A549 (cell line): ENCODE measurements around the gene JMJD4. TPM values are rescaled to one million over a fixed set of nuclear protein-coding genes. Genes with fewer than 3 reads are reported as not detected.
A peak's percentile ranks its signal among the peaks of the same experiment; 100 is the strongest.

Experiments
- ATAC-seq, 2 experiments: fragments of 200-7000 bp in 1 of 2; fragments of >200 bp in 1 of 2; cut with Nextera tagmentation in 1 of 2; cut with Tn5 transposase in 1 of 2; 3 replicates each; pipeline versions ENCODE4 v1.8.0 to v1.9.1; 2018 to 2020; ENCODE audit warnings: mild to moderate bottlenecking in 1 of 2, moderate library complexity in 1 of 2
- CTCF ChIA-PET: fragments of 300-600 bp; sonication (Branson Sonifier 250); formaldehyde crosslinking; extraction: SDS; loops from one replicate; lab custom pipeline; 2021; ENCODE audit warnings: antibody characterized with exemption, inconsistent platforms; lab: Yijun Ruan, JAX
- POLR2A ChIA-PET: fragments of 350-600 bp; formaldehyde crosslinking; extraction: SDS; loops from one replicate; lab custom pipeline; 2021; ENCODE audit warnings: antibody characterized with exemption, inconsistent platforms; lab: Yijun Ruan, JAX
- DNase-seq, 2 experiments: peaks; one replicate each; pipeline versions ENCODE4 v3.0.0 to v3.0.0-alpha.2; 2011 to 2016; ENCODE audit warnings: low read depth in 1 of 2, low spot score in 1 of 2
- FAIRE-seq: peaks from 2 replicates; lab custom pipeline; 2011; peaks lifted over from hg19 to GRCh38; lab: Jason Lieb, UNC
- H3K27ac ChIP-seq, 2 experiments: fragments of >200 bp; sonication (Bioruptor Twin); formaldehyde crosslinking; 3 replicates each; pipeline ENCODE4 v1.5.1; 2016 to 2017
- H3K4me1 ChIP-seq: fragments of >200 bp; sonication (Bioruptor Twin); formaldehyde crosslinking; 3 replicates; pipeline ENCODE4 v1.6.1; 2016
- H3K4me2 ChIP-seq: fragments of >200 bp; sonication (Bioruptor Twin); formaldehyde crosslinking; 3 replicates; pipeline ENCODE4 v1.6.1; 2016
- H3K4me3 ChIP-seq: fragments of >200 bp; sonication (Bioruptor Twin); formaldehyde crosslinking; 3 replicates; pipeline ENCODE4 v1.5.1; 2016
- H3K9me3 ChIP-seq: fragments of >200 bp; sonication (Bioruptor Twin); formaldehyde crosslinking; 3 replicates; pipeline ENCODE4 v1.6.1; 2016
- CHD2 ChIP-seq: fragments of 150-350 bp; IDR thresholded peaks from 2 replicates; pipeline ENCODE4 v1.6.1; 2014; ENCODE audit warnings: low read length; ENCODE audit not compliant: partially characterized antibody
- EP300 ChIP-seq, 2 experiments: fragments of >200 bp; sonication (Bioruptor Twin); formaldehyde crosslinking; IDR thresholded peaks; 2 replicates in 1 of 2; 3 replicates in 1 of 2; pipeline ENCODE4 v1.6.1; 2016 to 2017
- FOSB ChIP-seq: fragments of 250-450 bp; sonication (Bioruptor Pico); IDR thresholded peaks from 2 replicates; pipeline ENCODE4 v1.5.0; 2020; ENCODE audit warnings: mild to moderate bottlenecking, moderate library complexity
- FOSL2 ChIP-seq, 2 experiments: fragments of 450-650 bp in 1 of 2; fragments of >200 bp in 1 of 2; sonication (Bioruptor Twin) in 1 of 2; formaldehyde crosslinking; IDR thresholded peaks; 2 replicates each; pipeline versions ENCODE4 v1.5.0 to v1.6.1; 2016 to 2020; ENCODE audit warnings: mild to moderate bottlenecking in 1 of 2, moderate library complexity in 1 of 2
- FOXS1 ChIP-seq: fragments of 250-450 bp; sonication (Bioruptor Pico); IDR thresholded peaks from 2 replicates; pipeline ENCODE4 v1.5.0; 2020; ENCODE audit warnings: mild to moderate bottlenecking, moderate library complexity
- GATA3 ChIP-seq: IDR thresholded peaks from 2 replicates; pipeline ENCODE4 v1.6.1; 2012; ENCODE audit warnings: borderline replicate concordance
- HMGXB4 ChIP-seq: fragments of 250-450 bp; sonication (Bioruptor Pico); IDR thresholded peaks from 2 replicates; pipeline ENCODE4 v1.5.0; 2021; ENCODE audit warnings: mild to moderate bottlenecking, moderate library complexity, borderline replicate concordance
- KDM5A ChIP-seq: fragments of 200-600 bp; sonication (generic); IDR thresholded peaks from 2 replicates; pipeline ENCODE4 v1.6.1; 2016; ENCODE audit warnings: antibody characterized with exemption, mild to moderate bottlenecking
- MAFK ChIP-seq: fragments of 450-650 bp; IDR thresholded peaks from 2 replicates; pipeline ENCODE4 v1.6.1; 2014; ENCODE audit not compliant: partially characterized antibody
- PHF8 ChIP-seq: fragments of 200-600 bp; sonication (generic); IDR thresholded peaks from 2 replicates; pipeline ENCODE4 v1.6.1; 2016; ENCODE audit warnings: low read depth, mild to moderate bottlenecking, antibody characterized with exemption, moderate library complexity, borderline replicate concordance
- POLR2A ChIP-seq: IDR thresholded peaks from 2 replicates; pipeline ENCODE4 v1.6.1; 2012; ENCODE audit warnings: mild to moderate bottlenecking, low read length
- RAD21 ChIP-seq, 2 experiments: fragments of >200 bp in 1 of 2; sonication (Bioruptor Twin) in 1 of 2; formaldehyde crosslinking in 1 of 2; IDR thresholded peaks in 1 of 2; conservative IDR thresholded peaks in 1 of 2; 2 replicates in 1 of 2; 3 replicates in 1 of 2; pipeline ENCODE4 v1.6.1; 2012 to 2018; ENCODE audit warnings: inconsistent platforms in 1 of 2
- RCOR1 ChIP-seq: fragments of 150-350 bp; IDR thresholded peaks from 2 replicates; pipeline ENCODE4 v1.6.1; 2014; ENCODE audit warnings: antibody characterized with exemption, low read length, low read depth
- RFX5 ChIP-seq: fragments of 450-650 bp; IDR thresholded peaks from 2 replicates; pipeline ENCODE4 v1.7.1; 2014; ENCODE audit warnings: antibody characterized with exemption, mild to moderate bottlenecking, moderate library complexity
- TFCP2L1 ChIP-seq: fragments of 250-450 bp; sonication (Bioruptor Pico); IDR thresholded peaks from 2 replicates; pipeline ENCODE4 v1.5.0; 2021; ENCODE audit warnings: mild to moderate bottlenecking
- TP53 ChIP-seq: fragments of 250-450 bp; sonication (Bioruptor Pico); IDR thresholded peaks from 2 replicates; pipeline ENCODE4 v1.5.0; 2021; ENCODE audit warnings: mild to moderate bottlenecking, moderate library complexity
- ZC3H11A ChIP-seq: fragments of 450-650 bp; IDR thresholded peaks from 2 replicates; pipeline ENCODE4 v1.6.1; 2014; ENCODE audit warnings: antibody characterized with exemption, mild to moderate bottlenecking
- WGBS: methylation state at CpG from one replicate; pipeline ENCODE4 v1.1.6; 2017; ENCODE audit errors: missing lambda C conversion rate; 5-methylcytosine and 5-hydroxymethylcytosine counted together
- polyA minus RNA-seq: library from RNA; depleted of rRNA, polyadenylated mRNA; stranded (reverse); fragments of >200 nt; gene quantifications from 2 replicates; pipeline ENCODE4 v1.2.3, GENCODE V29; 2011; rRNA and poly(A)+ RNA removed
- polyA plus RNA-seq, 4 experiments: library from polyadenylated mRNA; depleted of rRNA in 3 of 4; stranded (reverse); fragments of >200 nt; fragmentation: RNase III in 1 of 4; extraction: RNeasy Plus Mini Kit Qiagen cat#74134 plus additional on column Dnase treatment in 1 of 4; gene quantifications; 2 replicates in 3 of 4; 3 replicates in 1 of 4; pipeline ENCODE4 v1.2.3, GENCODE V29; 2011 to 2017
- TF ChIP-seq, protein P1 (sequence below): IDR thresholded peaks from 2 replicates; pipeline ENCODE4 v1.6.1; 2012
- TF ChIP-seq, protein P2 (sequence below): fragments of 200-600 bp; sonication (generic); IDR thresholded peaks from 2 replicates; pipeline ENCODE4 v1.6.1; 2016; ENCODE audit warnings: antibody characterized with exemption, mild to moderate bottlenecking, moderate library complexity
- TF ChIP-seq, protein P3 (sequence below): IDR thresholded peaks from 2 replicates; pipeline ENCODE4 v1.6.1; 2012; ENCODE audit warnings: low read depth, borderline replicate concordance
- TF ChIP-seq, protein P4 (sequence below): fragments of 150-350 bp; IDR thresholded peaks from 2 replicates; pipeline ENCODE4 v1.6.1; 2014; ENCODE audit warnings: low read depth, mild to moderate bottlenecking, low read length
- TF ChIP-seq, protein P5 (sequence below): IDR thresholded peaks from 2 replicates; pipeline ENCODE4 v1.6.1; 2012
- TF ChIP-seq, protein P6 (sequence below): fragments of 450-650 bp; IDR thresholded peaks from 2 replicates; pipeline ENCODE4 v1.6.1; 2014; ENCODE audit warnings: antibody characterized with exemption
- TF ChIP-seq, protein P7 (sequence below): fragments of >200 bp; sonication (Bioruptor Twin); formaldehyde crosslinking; IDR thresholded peaks from 3 replicates; pipeline ENCODE4 v1.6.1; 2016

The JMJD4 gene, protein sequence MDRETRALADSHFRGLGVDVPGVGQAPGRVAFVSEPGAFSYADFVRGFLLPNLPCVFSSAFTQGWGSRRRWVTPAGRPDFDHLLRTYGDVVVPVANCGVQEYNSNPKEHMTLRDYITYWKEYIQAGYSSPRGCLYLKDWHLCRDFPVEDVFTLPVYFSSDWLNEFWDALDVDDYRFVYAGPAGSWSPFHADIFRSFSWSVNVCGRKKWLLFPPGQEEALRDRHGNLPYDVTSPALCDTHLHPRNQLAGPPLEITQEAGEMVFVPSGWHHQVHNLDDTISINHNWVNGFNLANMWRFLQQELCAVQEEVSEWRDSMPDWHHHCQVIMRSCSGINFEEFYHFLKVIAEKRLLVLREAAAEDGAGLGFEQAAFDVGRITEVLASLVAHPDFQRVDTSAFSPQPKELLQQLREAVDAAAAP
- polyA plus RNA-seq (2011; rRNA removed) (21.2 and 23.7 TPM in 2 replicates), polyA plus RNA-seq (2017; fragmentation: RNase III; extraction: RNeasy Plus Mini Kit Qiagen cat#74134 plus additional on column Dnase treatment) (18.8 to 19.8 TPM (median 19.4 TPM) in 3 replicates), polyA minus RNA-seq (76.3 and 78.6 TPM in 2 replicates)
- 28.4 and 36.8 TPM in 2 replicates for polyA plus RNA-seq (2012; cell fraction: cytosol; rRNA removed)
- polyA plus RNA-seq (2012; cell fraction: nucleus; rRNA removed): 51.5 and 60.7 TPM in 2 replicates

- peak within 1 kb of the TSS; percentile 97 for H3K4me2 ChIP-seq
- FAIRE-seq (no peak), DNase-seq (peak; percentile 91 to 93), ATAC-seq (peak; percentile 90 to 94)
- CTCF ChIA-PET: interaction anchor here (1.1 kb wide), 1 partner anchor 28 kb away, joined by 5 read pairs; no protein-coding TSS in a partner anchor
- WGBS: no CpG with 5 or more reads among the region's 83 CpGs
- H3K4me1 ChIP-seq: peaks cover 15% of the 10 kb centered on the region; the same call in 2 of the 3 replicates
- H3K27ac ChIP-seq: peak within 1 kb of the TSS; percentile 93 to 98
- POLR2A ChIA-PET: interaction anchor here (0.6 to 1.3 kb wide), 5 partner anchors 53 to 1661 kb away, joined by 3 to 5 read pairs (median 3); partner anchors contain the start of gene WNT9A
- H3K9me3 ChIP-seq: no peaks in the 10 kb centered on the region
- H3K4me3 ChIP-seq: peak within 1 kb of the TSS; percentile 88
- TF ChIP-seq MAFK (no peak), PHF8 (peak; percentile 90), FOSL2 (IDR thresholded peaks at IDR 0.05) (no peak), FOSL2 (CRISPR knock-in tag; IDR thresholded peaks at IDR 0.05) (peak; percentile 31; the same call in 1 of the 2 replicates), TP53 (CRISPR knock-in tag) (peak; percentile 9; the same call in 1 of the 2 replicates), HMGXB4 (CRISPR knock-in tag) (no peak), CHD2 (no peak), EP300 (IDR thresholded peaks at IDR 0.05) (0 out of 5 replicates have a peak, but pooled peaks of 1 of the 2 experiments have one; percentile 26), ZC3H11A (no peak; the same call in 1 of the 2 replicates), RAD21 (conservative IDR thresholded peaks at IDR 0.05 in 1 of 2, IDR thresholded peaks at IDR 0.05 in 1 of 2) (no peak), GATA3 (0 out of 2 replicates have a peak, but pooled peaks have one; percentile 40), POLR2A (peak; percentile 86), FOSB (CRISPR knock-in tag) (no peak), RFX5 (no peak), TFCP2L1 (CRISPR knock-in tag) (no peak), FOXS1 (peak; percentile 53; the same call in 1 of the 2 replicates), RCOR1 (no peak), KDM5A (peak; percentile 58)
- TF ChIP-seq, protein P1, sequence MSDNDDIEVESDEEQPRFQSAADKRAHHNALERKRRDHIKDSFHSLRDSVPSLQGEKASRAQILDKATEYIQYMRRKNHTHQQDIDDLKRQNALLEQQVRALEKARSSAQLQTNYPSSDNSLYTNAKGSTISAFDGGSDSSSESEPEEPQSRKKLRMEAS: peak; percentile 94
- TF ChIP-seq, protein P2, sequence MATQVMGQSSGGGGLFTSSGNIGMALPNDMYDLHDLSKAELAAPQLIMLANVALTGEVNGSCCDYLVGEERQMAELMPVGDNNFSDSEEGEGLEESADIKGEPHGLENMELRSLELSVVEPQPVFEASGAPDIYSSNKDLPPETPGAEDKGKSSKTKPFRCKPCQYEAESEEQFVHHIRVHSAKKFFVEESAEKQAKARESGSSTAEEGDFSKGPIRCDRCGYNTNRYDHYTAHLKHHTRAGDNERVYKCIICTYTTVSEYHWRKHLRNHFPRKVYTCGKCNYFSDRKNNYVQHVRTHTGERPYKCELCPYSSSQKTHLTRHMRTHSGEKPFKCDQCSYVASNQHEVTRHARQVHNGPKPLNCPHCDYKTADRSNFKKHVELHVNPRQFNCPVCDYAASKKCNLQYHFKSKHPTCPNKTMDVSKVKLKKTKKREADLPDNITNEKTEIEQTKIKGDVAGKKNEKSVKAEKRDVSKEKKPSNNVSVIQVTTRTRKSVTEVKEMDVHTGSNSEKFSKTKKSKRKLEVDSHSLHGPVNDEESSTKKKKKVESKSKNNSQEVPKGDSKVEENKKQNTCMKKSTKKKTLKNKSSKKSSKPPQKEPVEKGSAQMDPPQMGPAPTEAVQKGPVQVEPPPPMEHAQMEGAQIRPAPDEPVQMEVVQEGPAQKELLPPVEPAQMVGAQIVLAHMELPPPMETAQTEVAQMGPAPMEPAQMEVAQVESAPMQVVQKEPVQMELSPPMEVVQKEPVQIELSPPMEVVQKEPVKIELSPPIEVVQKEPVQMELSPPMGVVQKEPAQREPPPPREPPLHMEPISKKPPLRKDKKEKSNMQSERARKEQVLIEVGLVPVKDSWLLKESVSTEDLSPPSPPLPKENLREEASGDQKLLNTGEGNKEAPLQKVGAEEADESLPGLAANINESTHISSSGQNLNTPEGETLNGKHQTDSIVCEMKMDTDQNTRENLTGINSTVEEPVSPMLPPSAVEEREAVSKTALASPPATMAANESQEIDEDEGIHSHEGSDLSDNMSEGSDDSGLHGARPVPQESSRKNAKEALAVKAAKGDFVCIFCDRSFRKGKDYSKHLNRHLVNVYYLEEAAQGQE: peak; percentile 46; the same call in 1 of the 2 replicates
- TF ChIP-seq, protein P3, sequence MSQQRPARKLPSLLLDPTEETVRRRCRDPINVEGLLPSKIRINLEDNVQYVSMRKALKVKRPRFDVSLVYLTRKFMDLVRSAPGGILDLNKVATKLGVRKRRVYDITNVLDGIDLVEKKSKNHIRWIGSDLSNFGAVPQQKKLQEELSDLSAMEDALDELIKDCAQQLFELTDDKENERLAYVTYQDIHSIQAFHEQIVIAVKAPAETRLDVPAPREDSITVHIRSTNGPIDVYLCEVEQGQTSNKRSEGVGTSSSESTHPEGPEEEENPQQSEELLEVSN: peak; percentile 83
- TF ChIP-seq, protein P4, sequence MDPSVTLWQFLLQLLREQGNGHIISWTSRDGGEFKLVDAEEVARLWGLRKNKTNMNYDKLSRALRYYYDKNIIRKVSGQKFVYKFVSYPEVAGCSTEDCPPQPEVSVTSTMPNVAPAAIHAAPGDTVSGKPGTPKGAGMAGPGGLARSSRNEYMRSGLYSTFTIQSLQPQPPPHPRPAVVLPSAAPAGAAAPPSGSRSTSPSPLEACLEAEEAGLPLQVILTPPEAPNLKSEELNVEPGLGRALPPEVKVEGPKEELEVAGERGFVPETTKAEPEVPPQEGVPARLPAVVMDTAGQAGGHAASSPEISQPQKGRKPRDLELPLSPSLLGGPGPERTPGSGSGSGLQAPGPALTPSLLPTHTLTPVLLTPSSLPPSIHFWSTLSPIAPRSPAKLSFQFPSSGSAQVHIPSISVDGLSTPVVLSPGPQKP: no peak
- TF ChIP-seq, protein P5, sequence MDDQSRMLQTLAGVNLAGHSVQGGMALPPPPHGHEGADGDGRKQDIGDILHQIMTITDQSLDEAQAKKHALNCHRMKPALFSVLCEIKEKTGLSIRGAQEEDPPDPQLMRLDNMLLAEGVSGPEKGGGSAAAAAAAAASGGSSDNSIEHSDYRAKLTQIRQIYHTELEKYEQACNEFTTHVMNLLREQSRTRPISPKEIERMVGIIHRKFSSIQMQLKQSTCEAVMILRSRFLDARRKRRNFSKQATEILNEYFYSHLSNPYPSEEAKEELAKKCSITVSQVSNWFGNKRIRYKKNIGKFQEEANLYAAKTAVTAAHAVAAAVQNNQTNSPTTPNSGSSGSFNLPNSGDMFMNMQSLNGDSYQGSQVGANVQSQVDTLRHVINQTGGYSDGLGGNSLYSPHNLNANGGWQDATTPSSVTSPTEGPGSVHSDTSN: peak; percentile 60; the same call in 1 of the 2 replicates
- TF ChIP-seq, protein P6, sequence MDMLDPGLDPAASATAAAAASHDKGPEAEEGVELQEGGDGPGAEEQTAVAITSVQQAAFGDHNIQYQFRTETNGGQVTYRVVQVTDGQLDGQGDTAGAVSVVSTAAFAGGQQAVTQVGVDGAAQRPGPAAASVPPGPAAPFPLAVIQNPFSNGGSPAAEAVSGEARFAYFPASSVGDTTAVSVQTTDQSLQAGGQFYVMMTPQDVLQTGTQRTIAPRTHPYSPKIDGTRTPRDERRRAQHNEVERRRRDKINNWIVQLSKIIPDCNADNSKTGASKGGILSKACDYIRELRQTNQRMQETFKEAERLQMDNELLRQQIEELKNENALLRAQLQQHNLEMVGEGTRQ: no peak
- TF ChIP-seq, protein P7, sequence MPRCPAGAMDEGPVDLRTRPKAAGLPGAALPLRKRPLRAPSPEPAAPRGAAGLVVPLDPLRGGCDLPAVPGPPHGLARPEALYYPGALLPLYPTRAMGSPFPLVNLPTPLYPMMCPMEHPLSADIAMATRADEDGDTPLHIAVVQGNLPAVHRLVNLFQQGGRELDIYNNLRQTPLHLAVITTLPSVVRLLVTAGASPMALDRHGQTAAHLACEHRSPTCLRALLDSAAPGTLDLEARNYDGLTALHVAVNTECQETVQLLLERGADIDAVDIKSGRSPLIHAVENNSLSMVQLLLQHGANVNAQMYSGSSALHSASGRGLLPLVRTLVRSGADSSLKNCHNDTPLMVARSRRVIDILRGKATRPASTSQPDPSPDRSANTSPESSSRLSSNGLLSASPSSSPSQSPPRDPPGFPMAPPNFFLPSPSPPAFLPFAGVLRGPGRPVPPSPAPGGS: peak; percentile 78
Measured at GRCh38 chr1:227734856-227735538, at the start of gene JMJD4, which contains the start of gene SNAP47. Gene JMJD4, minus strand, starts transcription at chr1:227735302. Its CDS starts 29 bp downstream, at chr1:227735273. Gene SNAP47, plus strand, starts transcription at chr1:227735435. Its CDS starts 12,302 bp downstream, at chr1:227747737.
